Skeletal muscle satellite cell (primary cell): ENCODE data around the gene PEX7.
"Not testable (repeated sequence)": the region's sequence is repeated elsewhere in the genome, so short reads cannot be mapped to it uniquely, and the experiment has no call there.

ENCODE experiments used
- H3K27me3 ChIP-seq: 2 replicates; pipeline ENCODE4 v1.7.0; 2013; ENCODE audit warnings: low read length; ENCODE audit not compliant: control insufficient read depth, insufficient read depth
- H3K36me3 ChIP-seq: 2 replicates; pipeline ENCODE4 v1.7.0; 2013; ENCODE audit warnings: mild to moderate bottlenecking, control low read depth, low read length; ENCODE audit not compliant: insufficient read depth
- H3K4me1 ChIP-seq: 2 replicates; pipeline ENCODE4 v1.7.0; 2013; ENCODE audit warnings: low read length; ENCODE audit not compliant: control insufficient read depth, insufficient read depth
- H3K4me2 ChIP-seq: 2 replicates; pipeline ENCODE4 v1.7.0; 2013; ENCODE audit warnings: mild to moderate bottlenecking, low read length
- H3K4me3 ChIP-seq: 2 replicates; pipeline ENCODE4 v1.7.0; 2013; ENCODE audit warnings: low read length
- H3K9ac ChIP-seq: 2 replicates; pipeline ENCODE4 v1.7.0; 2013; ENCODE audit warnings: mild to moderate bottlenecking, low read depth, low read length, moderate library complexity
- H3K9me3 ChIP-seq: replicated peaks from 2 replicates; pipeline ENCODE4 v1.7.0; 2013; ENCODE audit warnings: mild to moderate bottlenecking, control low read depth, low read length

Gene PEX7

GRCh38 chr6:136815608-136816007 is 6.8 kb upstream of the PEX7 start:
- not testable (repeated sequence) for H3K4me3 ChIP-seq

GRCh38 chr6:136816656-136817055 is 5.7 kb upstream of the PEX7 start:
- no peaks in the 10 kb centered on the region for H3K36me3 ChIP-seq
- no peaks in the 10 kb centered on the region for H3K9me3 ChIP-seq
- H3K4me2 ChIP-seq = no peak overlapping the region
- H3K4me3 ChIP-seq = no peak overlapping the region
- no peaks in the 10 kb centered on the region for H3K27me3 ChIP-seq
- no peaks in the 10 kb centered on the region for H3K4me1 ChIP-seq
- no peak overlapping the region for H3K9ac ChIP-seq

More at GRCh38 chr6:136815608-136816007, 6.8 kb upstream of the PEX7 start:
- not testable (repeated sequence) for H3K36me3 ChIP-seq, H3K9ac ChIP-seq, H3K4me1 ChIP-seq, H3K27me3 ChIP-seq, H3K4me2 ChIP-seq, H3K9me3 ChIP-seq

GRCh38 chr6:136820561-136820960 is 1.8 kb upstream of the PEX7 start:
- Histone ChIP-seq H3K9me3 (no peaks in the 10 kb centered on the region), H3K4me2 (no peak overlapping the region), H3K4me1 (peaks cover 5% of the 10 kb centered on the region), H3K27me3 (no peaks in the 10 kb centered on the region), H3K4me3 (no peak overlapping the region), H3K9ac (no peak overlapping the region), H3K36me3 (no peaks in the 10 kb centered on the region)

- no peaks in the 10 kb centered on the region for H3K9me3 ChIP-seq
- H3K4me1 ChIP-seq = peaks cover 5% of the 10 kb centered on the region
- no peaks in the 10 kb centered on the region for H3K27me3 ChIP-seq
- H3K4me2 ChIP-seq = peak overlapping the region; percentile 96
- H3K9ac ChIP-seq = peak overlapping the region; percentile 92
- peak overlapping the region; percentile 83 for H3K4me3 ChIP-seq
- peaks cover 7% of the 10 kb centered on the region for H3K36me3 ChIP-seq
These were observed 381 bp upstream of the PEX7 start for GRCh38 chr6:136822046-136822375.

GRCh38 chr6:136823128-136823660 is 802 bp downstream of the PEX7 start:
- H3K9me3 ChIP-seq = no peaks in the 10 kb centered on the region
- peaks cover 7% of the 10 kb centered on the region for H3K36me3 ChIP-seq
- H3K9ac ChIP-seq = peak overlapping the region; percentile 92
- H3K4me2 ChIP-seq = peak overlapping the region; percentile 96
- H3K4me3 ChIP-seq = peak overlapping the region; percentile 83
- H3K4me1 ChIP-seq = peaks cover 5% of the 10 kb centered on the region
- no peaks in the 10 kb centered on the region for H3K27me3 ChIP-seq

- Histone ChIP-seq H3K36me3 (peaks cover 7% of the 10 kb centered on the region), H3K9me3 (no peaks in the 10 kb centered on the region), H3K4me3 (no peak overlapping the region), H3K9ac (no peak overlapping the region), H3K4me2 (no peak overlapping the region), H3K4me1 (peaks cover 5% of the 10 kb centered on the region), H3K27me3 (no peaks in the 10 kb centered on the region)
These were observed 3.8 kb downstream of the PEX7 start for GRCh38 chr6:136826216-136826615.

GRCh38 chr6:136831873-136832562 is 9.6 kb downstream of the PEX7 start:
- peaks cover 8% of the 10 kb centered on the region for H3K36me3 ChIP-seq
- H3K4me1 ChIP-seq = no peaks in the 10 kb centered on the region
- H3K9me3 ChIP-seq = peaks cover 3% of the 10 kb centered on the region
- H3K9ac ChIP-seq = no peak overlapping the region
- H3K4me2 ChIP-seq = no peak overlapping the region
- H3K27me3 ChIP-seq = no peaks in the 10 kb centered on the region
- no peak overlapping the region for H3K4me3 ChIP-seq

GRCh38 chr6:136840276-136841001 is 18.0 kb downstream of the PEX7 start:
- no peak overlapping the region for H3K4me2 ChIP-seq
- H3K9ac ChIP-seq = no peak overlapping the region
- H3K36me3 ChIP-seq = no peaks in the 10 kb centered on the region
- no peaks in the 10 kb centered on the region for H3K9me3 ChIP-seq
- H3K27me3 ChIP-seq = no peaks in the 10 kb centered on the region
- H3K4me3 ChIP-seq = no peak overlapping the region
- no peaks in the 10 kb centered on the region for H3K4me1 ChIP-seq

GRCh38 chr6:136843210-136843609 is 20.8 kb downstream of the PEX7 start:
- Histone ChIP-seq H3K9me3 (no peaks in the 10 kb centered on the region), H3K4me3 (no peak overlapping the region), H3K36me3 (no peaks in the 10 kb centered on the region), H3K27me3 (no peaks in the 10 kb centered on the region), H3K4me1 (no peaks in the 10 kb centered on the region), H3K4me2 (no peak overlapping the region), H3K9ac (no peak overlapping the region)

- Histone ChIP-seq H3K4me1 (no peaks in the 10 kb centered on the region), H3K9ac (no peak overlapping the region), H3K9me3 (no peaks in the 10 kb centered on the region), H3K4me3 (no peak overlapping the region), H3K4me2 (no peak overlapping the region), H3K27me3 (no peaks in the 10 kb centered on the region), H3K36me3 (no peaks in the 10 kb centered on the region)
These were observed 23.7 kb downstream of the PEX7 start for GRCh38 chr6:136846046-136846445.

- not testable (repeated sequence) for H3K36me3 ChIP-seq, H3K9me3 ChIP-seq, H3K27me3 ChIP-seq, H3K4me3 ChIP-seq, H3K4me2 ChIP-seq, H3K4me1 ChIP-seq, H3K9ac ChIP-seq
These were observed 24.1 kb downstream of the PEX7 start for GRCh38 chr6:136846477-136846876.
